ENCODE data around the gene FUT2. TPM values are rescaled to one million over a fixed set of nuclear protein-coding genes. Genes with fewer than 3 reads are reported as not detected.
"Not testable (repeated sequence)": the region's sequence is repeated elsewhere in the genome, so short reads cannot be mapped to it uniquely, and the experiment has no call there.

FUT2 gene
- total RNA-seq, 1 donor from 2014 or later, result not detected

GRCh38 chr19:48670699-48671445 is 24.9 kb upstream of the FUT2 start:
- DNase-seq (ENCODE audit: low read depth), result no peak

GRCh38 chr19:48671446-48671995 is 24.2 kb upstream of the FUT2 start:
- DNase-seq (ENCODE audit: low read depth), result no peak

- no peak for DNase-seq (ENCODE audit: low read depth)
These were observed 22.8 kb upstream of the FUT2 start, which contains the start of gene NTN5 for GRCh38 chr19:48672994-48673393. Gene NTN5, minus strand, starts transcription at chr19:48673017. Its CDS starts 2,031 bp downstream, at chr19:48670986.

- no peak for DNase-seq (ENCODE audit: low read depth)
These were observed 22.2 kb upstream of the FUT2 start for GRCh38 chr19:48673436-48674100.

- DNase-seq (ENCODE audit: low read depth), result no peak
These were observed 21.5 kb upstream of the FUT2 start for GRCh38 chr19:48674216-48674809.

- DNase-seq (ENCODE audit: low read depth), result peak; percentile 89
These were observed 20.6 kb upstream of the FUT2 start for GRCh38 chr19:48674921-48675824.

- DNase-seq (ENCODE audit: low read depth), result no peak
These were observed 19.3 kb upstream of the FUT2 start for GRCh38 chr19:48676487-48676886.

GRCh38 chr19:48676887-48677286 is 18.9 kb upstream of the FUT2 start:
- DNase-seq (ENCODE audit: low read depth), result no peak

- no peak for DNase-seq (ENCODE audit: low read depth)
These were observed 17.6 kb upstream of the FUT2 start for GRCh38 chr19:48678201-48678600.

- not testable (repeated sequence) for DNase-seq (ENCODE audit: low read depth)
These were observed 15.8 kb upstream of the FUT2 start for GRCh38 chr19:48680006-48680405.

- DNase-seq (ENCODE audit: low read depth), result peak; percentile 61
These were observed 15.2 kb upstream of the FUT2 start for GRCh38 chr19:48680436-48681126.

- peak; percentile 99 for DNase-seq (ENCODE audit: low read depth)
These were observed 14.7 kb upstream of the FUT2 start for GRCh38 chr19:48681127-48681470.

- no peak for DNase-seq (ENCODE audit: low read depth)
These were observed 12.4 kb upstream of the FUT2 start for GRCh38 chr19:48683349-48683748.

- peak; percentile 62 for DNase-seq (ENCODE audit: low read depth)
These were observed 10.2 kb upstream of the FUT2 start for GRCh38 chr19:48685583-48685982.

- no peak for DNase-seq (ENCODE audit: low read depth)
These were observed 9.7 kb upstream of the FUT2 start for GRCh38 chr19:48686088-48686487.

GRCh38 chr19:48686637-48687036 is 9.1 kb upstream of the FUT2 start:
- DNase-seq (ENCODE audit: low read depth), result not testable (repeated sequence)

GRCh38 chr19:48687776-48688175 is 8.0 kb upstream of the FUT2 start:
- DNase-seq (ENCODE audit: low read depth), result no peak

- no peak for DNase-seq (ENCODE audit: low read depth)
These were observed 6.3 kb upstream of the FUT2 start for GRCh38 chr19:48689449-48689848.

GRCh38 chr19:48693629-48694028 is 2.1 kb upstream of the FUT2 start:
- DNase-seq (ENCODE audit: low read depth), result not testable (repeated sequence)

- DNase-seq (ENCODE audit: low read depth), result no peak
These were observed 711 bp downstream of the FUT2 start for GRCh38 chr19:48696353-48697010.

Measured in myocyte (in vitro differentiated cells).